A673 (cell line): ENCODE measurements around the gene GTF3C5. TPM values are rescaled to one million over a fixed set of nuclear protein-coding genes. Genes with fewer than 3 reads are reported as not detected.

Experiments
- BruUV-seq: library from RNA; stranded (reverse); fragments of 400-500 nt; replicated peaks from 2 replicates; lab custom pipeline; 2021; lab: Mats Ljungman, UMichigan
- CTCF ChIA-PET: fragments of 300-600 bp; sonication (Branson Sonifier 250); formaldehyde crosslinking; loops from one replicate; lab custom pipeline; 2022; ENCODE audit warnings: antibody characterized with exemption; lab: Charles Lee
- POLR2A ChIA-PET: fragments of 300-600 bp; sonication (Branson Sonifier 250); formaldehyde crosslinking; loops from one replicate; lab custom pipeline; 2022; ENCODE audit warnings: antibody characterized with exemption; ENCODE audit not compliant: low non-redundant PET; lab: Charles Lee
- DNase-seq: peaks from one replicate; pipeline ENCODE4 v3.0.0-alpha.2; 2015; ENCODE audit warnings: low spot score
- H3K27ac ChIP-seq: fragments of 200-600 bp; sonication (generic); 2 replicates; pipeline ENCODE4 v1.5.1; 2016; ENCODE audit warnings: mixed run types, low read depth, mild to moderate bottlenecking, mixed read lengths, antibody characterized with exemption, low read length; ENCODE audit not compliant: poor library complexity, severe bottlenecking
- H3K27me3 ChIP-seq: fragments of 200-600 bp; sonication (generic); replicated peaks from 2 replicates; pipeline ENCODE4 v1.6.1; 2017; ENCODE audit warnings: mixed run types, low read depth, mild to moderate bottlenecking, mixed read lengths, antibody characterized with exemption, low read length; ENCODE audit not compliant: insufficient read depth, poor library complexity
- H3K36me3 ChIP-seq: fragments of 200-600 bp; sonication (generic); 2 replicates; pipeline ENCODE4 v1.6.1; 2016; ENCODE audit warnings: mixed run types, mild to moderate bottlenecking, mixed read lengths, antibody characterized with exemption, low read length; ENCODE audit not compliant: insufficient read depth, poor library complexity, severe bottlenecking
- H3K4me1 ChIP-seq: fragments of 200-600 bp; sonication (generic); 2 replicates; pipeline ENCODE4 v1.6.1; 2017; ENCODE audit warnings: mixed run types, mild to moderate bottlenecking, mixed read lengths, antibody characterized with exemption, low read length; ENCODE audit not compliant: insufficient read depth, poor library complexity, severe bottlenecking
- H3K4me3 ChIP-seq: fragments of 200-600 bp; sonication (generic); 2 replicates; pipeline ENCODE4 v1.5.1; 2016; ENCODE audit warnings: low read depth, mixed run types, mild to moderate bottlenecking, mixed read lengths, low read length; ENCODE audit not compliant: poor library complexity, severe bottlenecking
- H3K9me3 ChIP-seq: fragments of 200-600 bp; sonication (generic); 2 replicates; pipeline ENCODE4 v1.6.1; 2016; ENCODE audit warnings: mixed run types, low read depth, mild to moderate bottlenecking, mixed read lengths, antibody characterized with exemption, low read length; ENCODE audit not compliant: poor library complexity, severe bottlenecking
- CTCF ChIP-seq: fragments of 300-800, 200-600 bp; sonication (generic); conservative IDR thresholded peaks from 2 replicates; pipeline ENCODE4 v1.5.1; 2017; ENCODE audit warnings: low read depth, mild to moderate bottlenecking, antibody characterized with exemption, low read length, moderate library complexity, mixed read lengths
- EZH2 ChIP-seq: fragments of 200-600 bp; sonication (generic); IDR thresholded peaks from 2 replicates; pipeline ENCODE4 v1.6.1; 2017; ENCODE audit warnings: borderline replicate concordance, low read depth, mild to moderate bottlenecking, mixed read lengths, antibody characterized with exemption, low read length; ENCODE audit not compliant: poor library complexity, severe bottlenecking
- intact Hi-C: fragments of 100-400 bp; cut with micrococcal nuclease; formaldehyde crosslinking; loops from one replicate; pipeline ENCODE4 v1.10.0; 2022; ENCODE audit not compliant: unreplicated experiment
- total RNA-seq: library from RNA; stranded (reverse); gene quantifications from 2 replicates; pipeline ENCODE4 v1.2.3, GENCODE V29; 2021

GTF3C5 gene
- total RNA-seq, 1 experiment from 2014 or later = 99.9 TPM

GRCh38 chr9:133088146-133088750 lies 57.5 kb downstream of the GTF3C5 start:
- no peaks in the 10 kb centered on the region for H3K27me3 ChIP-seq
- H3K9me3 ChIP-seq = no peaks in the 10 kb centered on the region
- DNase-seq = no peak
- TF ChIP-seq EZH2 (no peak), CTCF (no peak)
- POLR2A ChIA-PET = no interaction called here
- H3K4me1 ChIP-seq = no peaks in the 10 kb centered on the region
- BruUV-seq = no TSS peak
- H3K27ac ChIP-seq = no peak overlapping the region
- H3K36me3 ChIP-seq = no peaks in the 10 kb centered on the region
- intact Hi-C loops = no loop called here
- H3K4me3 ChIP-seq = no peak overlapping the region
- CTCF ChIA-PET = no interaction called here

- BruUV-seq = no TSS peak
- no peaks in the 10 kb centered on the region for H3K4me1 ChIP-seq
- no peaks in the 10 kb centered on the region for H3K9me3 ChIP-seq
- no peak overlapping the region for H3K27ac ChIP-seq
- intact Hi-C loops = no loop called here
- no peak for TF ChIP-seq CTCF
- no peak for TF ChIP-seq EZH2
- H3K36me3 ChIP-seq = no peaks in the 10 kb centered on the region
- ChIA-PET CTCF (no interaction called here), POLR2A (no interaction called here)
- no peaks in the 10 kb centered on the region for H3K27me3 ChIP-seq
- no peak overlapping the region for H3K4me3 ChIP-seq
- no peak for DNase-seq
Measured at GRCh38 chr9:133088756-133089155, 58.0 kb downstream of the GTF3C5 start.

GRCh38 chr9:133089271-133089671 lies 58.5 kb downstream of the GTF3C5 start:
- TF ChIP-seq EZH2 (no peak), CTCF (no peak)
- H3K27me3 ChIP-seq = no peaks in the 10 kb centered on the region
- no peak overlapping the region for H3K27ac ChIP-seq
- no TSS peak for BruUV-seq
- POLR2A ChIA-PET = interaction anchor here (0.6 kb wide), 1 partner anchor 190 kb away, joined by 3 read pairs; no protein-coding TSS in a partner anchor
- H3K36me3 ChIP-seq = no peaks in the 10 kb centered on the region
- no peaks in the 10 kb centered on the region for H3K9me3 ChIP-seq
- CTCF ChIA-PET = no interaction called here
- intact Hi-C loops = no loop called here
- no peak overlapping the region for H3K4me3 ChIP-seq
- DNase-seq = no peak
- no peaks in the 10 kb centered on the region for H3K4me1 ChIP-seq
